Adrenal gland (tissue), 5 donors: ENCODE data around the gene CX3CR1.

Source experiments
- CTCF ChIP-seq, 6 experiments: fragments of 450-650 bp in 4 of 6; fragments of 200-600 bp in 2 of 6; sonication (generic) in 1 of 6; IDR thresholded peaks; 1 replicate in 5 of 6; 2 replicates in 1 of 6; pipeline versions ENCODE4 v1.5.1 to v1.8.0; 2016 to 2021; ENCODE audit warnings: antibody characterized with exemption in 6 of 6, mild to moderate bottlenecking in 2 of 6, moderate library complexity in 1 of 6
- POLR2A ChIP-seq, 2 donors: fragments of 450-650 bp; IDR thresholded peaks; one replicate each; pipeline ENCODE4 v1.6.1; 2017; ENCODE audit warnings: antibody characterized with exemption in 2 of 2, mild to moderate bottlenecking in 2 of 2, moderate library complexity in 1 of 2
- donor health status: DM: no; HTN: no; CAD: no.

- no peak for TF ChIP-seq CTCF (IDR thresholded peaks at IDR 0.05)
- TF ChIP-seq POLR2A (IDR thresholded peaks at IDR 0.05), result no peak
Measured at GRCh38 chr3:39289107-39289506, 9.3 kb upstream of the CX3CR1 start.
